ENCODE data around the gene ESYT2.

ESYT2 gene

DNA sequence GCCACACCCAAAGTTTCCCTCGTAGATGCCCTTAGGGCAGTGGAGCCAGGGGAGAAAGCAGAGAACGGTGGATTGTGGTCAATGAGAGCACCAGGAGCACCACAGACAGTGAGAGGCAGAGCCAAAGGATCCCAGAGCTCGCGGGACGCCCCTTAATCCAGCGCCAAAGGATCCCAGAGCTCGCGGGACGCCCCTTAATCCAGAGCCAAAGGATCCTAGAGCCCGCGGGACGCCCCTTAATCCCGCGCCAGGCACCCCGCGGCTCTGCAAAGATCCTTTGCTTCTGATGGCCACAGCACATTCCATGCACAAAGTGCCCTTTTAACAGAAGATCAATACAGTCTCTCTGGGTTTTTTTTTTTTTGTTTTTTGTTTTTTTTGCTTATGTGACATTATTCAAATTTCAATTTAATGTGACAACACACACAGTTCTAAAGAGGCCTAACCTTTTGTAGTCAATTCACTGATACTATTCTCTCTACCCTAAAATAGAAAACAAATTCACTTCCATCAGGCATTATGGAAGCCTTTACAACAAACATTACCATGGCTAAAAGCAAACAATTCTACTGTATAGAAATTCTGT lies 71.8 kb downstream of the ESYT2 start:
- H3K36me3 ChIP-seq (ENCODE audit: control insufficient read depth, insufficient read depth, low read length): peaks cover 8% of the 10 kb centered on the region; the same call in 1 of the 2 replicates
- no peaks in the 10 kb centered on the region for H3K9me3 ChIP-seq (ENCODE audit: control insufficient read depth, insufficient read depth, low read length)
- DNase-seq (ENCODE audit: low read depth, low spot score): no peak
- no peaks in the 10 kb centered on the region for H3K27me3 ChIP-seq (ENCODE audit: control insufficient read depth, insufficient read depth, low read length)
- WGBS (ENCODE audit: insufficient coverage, insufficient read length): no CpG with 5 or more reads among the region's 16 CpGs
- no peak overlapping the region for H3K27ac ChIP-seq (ENCODE audit: low read length)
- no peak overlapping the region for H3K4me3 ChIP-seq (ENCODE audit: low read length)
- H3K4me1 ChIP-seq (ENCODE audit: control insufficient read depth, insufficient read depth, low read length): no peaks in the 10 kb centered on the region

DNA sequence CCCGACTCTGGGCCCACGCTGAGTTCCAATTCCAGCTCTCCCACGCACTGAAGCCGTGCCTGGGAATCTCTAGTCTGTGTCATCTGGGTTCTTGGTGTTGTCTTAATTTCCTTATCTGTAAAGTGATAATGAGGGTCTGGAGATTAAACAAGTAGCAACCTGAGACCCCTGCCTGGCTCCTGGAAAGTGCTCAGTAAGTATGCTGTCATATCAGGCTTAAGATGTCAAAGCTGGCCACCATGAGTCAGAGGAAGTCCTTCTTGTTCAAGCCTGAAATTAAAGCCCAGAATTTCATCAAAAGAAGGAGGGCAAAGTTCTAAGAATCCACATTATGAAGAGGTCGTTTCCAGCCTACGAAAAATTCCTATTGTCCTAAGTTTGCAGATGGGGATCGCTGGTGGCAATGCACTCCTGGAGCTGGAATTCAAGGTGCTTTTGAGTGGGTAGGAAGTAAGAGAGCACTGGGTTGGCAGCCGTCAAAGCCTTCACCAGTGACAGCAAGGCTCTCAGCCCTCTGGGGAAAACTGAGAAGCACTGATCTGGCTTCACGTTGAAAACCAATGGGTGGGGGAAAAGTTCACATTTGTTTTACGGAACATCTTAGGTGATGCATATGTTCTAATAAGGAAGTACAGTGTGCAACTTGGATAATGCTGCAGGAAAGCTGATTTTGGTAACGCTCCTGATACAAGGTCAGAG lies 74.4 kb downstream of the ESYT2 start:
- WGBS (ENCODE audit: insufficient coverage, insufficient read length): no CpG with 5 or more reads among the region's 11 CpGs
- no peak for DNase-seq (ENCODE audit: low read depth, low spot score)
- H3K27me3 ChIP-seq (ENCODE audit: control insufficient read depth, insufficient read depth, low read length): no peaks in the 10 kb centered on the region
- no peak overlapping the region for H3K27ac ChIP-seq (ENCODE audit: low read length)
- H3K4me3 ChIP-seq (ENCODE audit: low read length): no peak overlapping the region
- no peaks in the 10 kb centered on the region for H3K9me3 ChIP-seq (ENCODE audit: control insufficient read depth, insufficient read depth, low read length)
- no peaks in the 10 kb centered on the region for H3K4me1 ChIP-seq (ENCODE audit: control insufficient read depth, insufficient read depth, low read length)
- H3K36me3 ChIP-seq (ENCODE audit: control insufficient read depth, insufficient read depth, low read length): peaks cover 8% of the 10 kb centered on the region; the same call in 1 of the 2 replicates

DNA sequence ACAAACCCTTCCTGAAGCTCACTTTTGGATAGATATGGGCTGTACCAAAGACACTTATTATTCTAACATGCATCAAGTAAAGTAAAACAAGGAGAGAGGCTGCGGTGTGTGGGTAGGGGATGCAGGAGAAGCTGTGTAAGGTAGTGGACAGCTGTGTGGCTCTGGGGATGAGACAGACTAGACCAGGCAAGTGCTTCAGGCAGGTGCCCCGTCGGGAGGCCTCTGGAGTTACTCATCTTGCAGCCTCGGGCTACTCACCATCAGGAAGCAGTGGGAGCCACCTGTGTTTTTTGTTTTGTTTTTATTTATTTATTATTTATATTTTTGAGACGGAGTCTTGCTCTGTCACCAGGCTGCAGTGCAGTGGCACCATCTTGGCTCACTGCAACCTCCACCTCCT lies 75.4 kb downstream of the ESYT2 start:
- Histone ChIP-seq H3K36me3 (ENCODE audit: control insufficient read depth, insufficient read depth, low read length) (peaks cover 5% of the 10 kb centered on the region; the same call in 1 of the 2 replicates), H3K4me1 (ENCODE audit: control insufficient read depth, insufficient read depth, low read length) (no peaks in the 10 kb centered on the region), H3K27me3 (ENCODE audit: control insufficient read depth, insufficient read depth, low read length) (no peaks in the 10 kb centered on the region), H3K4me3 (ENCODE audit: low read length) (no peak overlapping the region), H3K27ac (ENCODE audit: low read length) (no peak overlapping the region), H3K9me3 (ENCODE audit: control insufficient read depth, insufficient read depth, low read length) (no peaks in the 10 kb centered on the region)
- WGBS (ENCODE audit: insufficient coverage, insufficient read length): no CpG with 5 or more reads among the region's 5 CpGs
- DNase-seq (ENCODE audit: low read depth, low spot score): no peak

DNA sequence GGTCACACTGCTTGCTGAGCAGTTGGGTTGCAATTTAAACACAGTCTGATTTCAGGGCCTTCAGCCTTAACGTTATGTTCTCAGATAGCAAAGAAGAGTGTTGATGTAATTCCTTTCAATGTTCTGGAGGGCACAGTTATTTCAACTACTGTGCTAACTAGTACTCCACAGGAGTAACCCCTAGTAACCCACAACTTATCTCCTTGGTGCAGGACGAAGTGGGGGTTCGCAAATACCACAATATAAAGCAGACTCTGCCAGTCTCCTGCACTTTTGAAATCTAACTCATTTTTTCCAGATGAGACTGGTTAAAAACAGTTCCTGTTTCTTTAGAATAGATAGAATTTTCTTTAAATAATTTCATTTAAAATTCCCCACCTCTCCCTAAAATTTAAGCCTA lies 77.6 kb downstream of the ESYT2 start:
- Histone ChIP-seq H3K36me3 (ENCODE audit: control insufficient read depth, insufficient read depth, low read length) (no peaks in the 10 kb centered on the region), H3K27ac (ENCODE audit: low read length) (no peak overlapping the region), H3K4me3 (ENCODE audit: low read length) (no peak overlapping the region), H3K4me1 (ENCODE audit: control insufficient read depth, insufficient read depth, low read length) (no peaks in the 10 kb centered on the region), H3K9me3 (ENCODE audit: control insufficient read depth, insufficient read depth, low read length) (no peaks in the 10 kb centered on the region), H3K27me3 (ENCODE audit: control insufficient read depth, insufficient read depth, low read length) (no peaks in the 10 kb centered on the region)
- no CpG with 5 or more reads among the region's 3 CpGs for WGBS (ENCODE audit: insufficient coverage, insufficient read length)
- no peak for DNase-seq (ENCODE audit: low read depth, low spot score)

- WGBS (ENCODE audit: insufficient coverage, insufficient read length): no CpG with 5 or more reads among the region's 2 CpGs
Observed at GRCh38 chr7:158751199-158751598, 78.1 kb downstream of the ESYT2 start.

GRCh38 chr7:158750702-158751101 lies 78.6 kb downstream of the ESYT2 start:
- no peaks in the 10 kb centered on the region for H3K4me1 ChIP-seq (ENCODE audit: control insufficient read depth, insufficient read depth, low read length)
- no CpG with 5 or more reads among the region's 3 CpGs for WGBS (ENCODE audit: insufficient coverage, insufficient read length)
- H3K36me3 ChIP-seq (ENCODE audit: control insufficient read depth, insufficient read depth, low read length): no peaks in the 10 kb centered on the region
- no peak for DNase-seq (ENCODE audit: low read depth, low spot score)
- H3K9me3 ChIP-seq (ENCODE audit: control insufficient read depth, insufficient read depth, low read length): no peaks in the 10 kb centered on the region
- no peak overlapping the region for H3K27ac ChIP-seq (ENCODE audit: low read length)
- H3K27me3 ChIP-seq (ENCODE audit: control insufficient read depth, insufficient read depth, low read length): no peaks in the 10 kb centered on the region
- H3K4me3 ChIP-seq (ENCODE audit: low read length): no peak overlapping the region

More at GRCh38 chr7:158751199-158751598, 78.1 kb downstream of the ESYT2 start:
- H3K27me3 ChIP-seq (ENCODE audit: control insufficient read depth, insufficient read depth, low read length): no peaks in the 10 kb centered on the region
- DNase-seq (ENCODE audit: low read depth, low spot score): no peak
- no peaks in the 10 kb centered on the region for H3K4me1 ChIP-seq (ENCODE audit: control insufficient read depth, insufficient read depth, low read length)
- H3K27ac ChIP-seq (ENCODE audit: low read length): no peak overlapping the region
- no peaks in the 10 kb centered on the region for H3K9me3 ChIP-seq (ENCODE audit: control insufficient read depth, insufficient read depth, low read length)
- H3K4me3 ChIP-seq (ENCODE audit: low read length): no peak overlapping the region
- no peaks in the 10 kb centered on the region for H3K36me3 ChIP-seq (ENCODE audit: control insufficient read depth, insufficient read depth, low read length)

- Histone ChIP-seq H3K4me1 (ENCODE audit: control insufficient read depth, insufficient read depth, low read length) (no peaks in the 10 kb centered on the region), H3K27me3 (ENCODE audit: control insufficient read depth, insufficient read depth, low read length) (no peaks in the 10 kb centered on the region), H3K9me3 (ENCODE audit: control insufficient read depth, insufficient read depth, low read length) (no peaks in the 10 kb centered on the region), H3K27ac (ENCODE audit: low read length) (no peak overlapping the region), H3K4me3 (ENCODE audit: low read length) (no peak overlapping the region), H3K36me3 (ENCODE audit: control insufficient read depth, insufficient read depth, low read length) (no peaks in the 10 kb centered on the region)
- no peak for DNase-seq (ENCODE audit: low read depth, low spot score)
- WGBS (ENCODE audit: insufficient coverage, insufficient read length): no CpG with 5 or more reads among the region's 9 CpGs
Observed at GRCh38 chr7:158749396-158749795, 79.9 kb downstream of the ESYT2 start.

DNA sequence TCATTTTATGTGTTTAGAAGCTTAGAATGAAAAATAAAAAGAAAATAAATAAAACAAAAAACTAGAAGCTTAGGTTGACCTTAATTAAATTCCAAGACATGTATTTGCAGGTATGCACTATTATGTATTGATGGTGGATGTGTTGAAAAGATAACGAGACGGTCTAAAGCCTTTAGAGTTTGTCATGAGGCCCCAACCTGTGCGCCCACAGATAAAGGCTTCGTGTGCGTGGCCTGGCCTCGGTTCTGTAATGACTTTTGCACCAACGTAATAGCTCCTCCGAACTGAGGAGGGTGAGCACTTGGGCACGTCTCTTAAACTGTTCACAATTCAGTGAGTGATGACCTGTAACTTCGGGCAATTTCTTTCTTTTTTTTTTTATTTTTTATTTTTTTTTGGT lies 81.0 kb downstream of the ESYT2 start:
- Histone ChIP-seq H3K36me3 (ENCODE audit: control insufficient read depth, insufficient read depth, low read length) (no peaks in the 10 kb centered on the region), H3K4me3 (ENCODE audit: low read length) (no peak overlapping the region), H3K9me3 (ENCODE audit: control insufficient read depth, insufficient read depth, low read length) (no peaks in the 10 kb centered on the region), H3K27me3 (ENCODE audit: control insufficient read depth, insufficient read depth, low read length) (no peaks in the 10 kb centered on the region), H3K27ac (ENCODE audit: low read length) (no peak overlapping the region), H3K4me1 (ENCODE audit: control insufficient read depth, insufficient read depth, low read length) (no peaks in the 10 kb centered on the region)
- WGBS (ENCODE audit: insufficient coverage, insufficient read length): no CpG with 5 or more reads among the region's 10 CpGs
- DNase-seq (ENCODE audit: low read depth, low spot score): no peak

- no peaks in the 10 kb centered on the region for H3K4me1 ChIP-seq (ENCODE audit: control insufficient read depth, insufficient read depth, low read length)
- no peaks in the 10 kb centered on the region for H3K27me3 ChIP-seq (ENCODE audit: control insufficient read depth, insufficient read depth, low read length)
- no peak overlapping the region for H3K27ac ChIP-seq (ENCODE audit: low read length)
- H3K4me3 ChIP-seq (ENCODE audit: low read length): no peak overlapping the region
- no peaks in the 10 kb centered on the region for H3K36me3 ChIP-seq (ENCODE audit: control insufficient read depth, insufficient read depth, low read length)
- WGBS (ENCODE audit: insufficient coverage, insufficient read length): no CpG with 5 or more reads among the region's 10 CpGs
- no peak for DNase-seq (ENCODE audit: low read depth, low spot score)
- no peaks in the 10 kb centered on the region for H3K9me3 ChIP-seq (ENCODE audit: control insufficient read depth, insufficient read depth, low read length)
Observed at GRCh38 chr7:158747408-158747807, 81.9 kb downstream of the ESYT2 start.

GRCh38 chr7:158746957-158747356 lies 82.4 kb downstream of the ESYT2 start:
- Histone ChIP-seq H3K9me3 (ENCODE audit: control insufficient read depth, insufficient read depth, low read length) (no peaks in the 10 kb centered on the region), H3K27me3 (ENCODE audit: control insufficient read depth, insufficient read depth, low read length) (no peaks in the 10 kb centered on the region), H3K27ac (ENCODE audit: low read length) (no peak overlapping the region), H3K4me3 (ENCODE audit: low read length) (no peak overlapping the region), H3K36me3 (ENCODE audit: control insufficient read depth, insufficient read depth, low read length) (no peaks in the 10 kb centered on the region), H3K4me1 (ENCODE audit: control insufficient read depth, insufficient read depth, low read length) (no peaks in the 10 kb centered on the region)
- WGBS (ENCODE audit: insufficient coverage, insufficient read length): no CpG with 5 or more reads among the region's 9 CpGs
- no peak for DNase-seq (ENCODE audit: low read depth, low spot score)

Data from iPS DF 6.9 (cell line).